T-helper 22 cell (primary cell): Measurements from ENCODE around the gene PFKFB2.
A peak's percentile ranks its signal among the peaks of the same experiment; 100 is the strongest.

Experiments
- DNase-seq: peaks from one replicate; pipeline ENCODE4 v3.0.0-alpha.2; 2020; ENCODE audit warnings: low read depth

Gene PFKFB2

DNA sequence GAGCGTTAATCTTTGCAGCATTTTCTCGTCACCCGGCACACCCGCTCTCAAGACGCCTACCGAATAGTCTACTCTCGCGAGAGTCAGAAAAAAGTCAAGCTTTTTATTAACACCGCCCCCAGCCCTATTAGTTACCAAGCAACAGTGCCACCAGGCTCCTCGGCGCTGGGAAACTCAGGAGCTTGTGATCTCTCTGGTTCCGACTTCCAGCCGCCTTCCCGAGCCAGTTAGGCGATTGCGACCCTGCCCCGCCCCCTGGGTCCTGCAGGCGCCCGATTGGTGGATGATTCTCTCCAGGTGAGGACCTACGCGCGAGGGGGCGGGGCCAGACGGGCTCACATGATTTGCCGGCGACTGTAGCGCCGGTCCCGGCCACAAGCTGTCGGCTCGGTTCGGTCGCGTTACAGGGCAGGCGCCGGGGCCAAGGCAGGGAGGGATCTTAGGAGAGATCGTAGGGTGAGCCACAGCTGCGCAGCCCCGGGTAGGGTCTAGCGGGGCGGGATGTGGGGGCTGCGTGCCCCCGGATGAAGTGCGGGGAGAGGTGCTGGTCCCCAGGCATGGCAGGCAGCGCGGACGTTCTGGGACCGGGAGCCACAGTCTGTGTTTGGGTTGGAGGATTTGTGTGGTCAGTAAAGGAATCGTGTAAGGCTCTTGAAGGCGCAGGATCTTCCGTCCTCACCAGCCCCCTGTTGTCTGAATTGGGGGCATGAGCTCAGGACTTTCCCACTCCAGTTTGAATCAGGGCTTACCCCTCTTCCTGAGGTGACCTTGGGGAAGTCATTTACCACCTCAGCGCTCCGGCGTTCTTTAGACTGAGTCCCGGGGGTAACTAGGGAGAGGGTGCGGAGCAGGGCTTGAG lies at the start of gene PFKFB2:
Gene PFKFB2, plus strand, starts transcription at position 365 of the 859 bp plus-strand sequence. CDS start 1,443 bp downstream, outside the sequence.
- DNase-seq, result peak; percentile 92

DNA sequence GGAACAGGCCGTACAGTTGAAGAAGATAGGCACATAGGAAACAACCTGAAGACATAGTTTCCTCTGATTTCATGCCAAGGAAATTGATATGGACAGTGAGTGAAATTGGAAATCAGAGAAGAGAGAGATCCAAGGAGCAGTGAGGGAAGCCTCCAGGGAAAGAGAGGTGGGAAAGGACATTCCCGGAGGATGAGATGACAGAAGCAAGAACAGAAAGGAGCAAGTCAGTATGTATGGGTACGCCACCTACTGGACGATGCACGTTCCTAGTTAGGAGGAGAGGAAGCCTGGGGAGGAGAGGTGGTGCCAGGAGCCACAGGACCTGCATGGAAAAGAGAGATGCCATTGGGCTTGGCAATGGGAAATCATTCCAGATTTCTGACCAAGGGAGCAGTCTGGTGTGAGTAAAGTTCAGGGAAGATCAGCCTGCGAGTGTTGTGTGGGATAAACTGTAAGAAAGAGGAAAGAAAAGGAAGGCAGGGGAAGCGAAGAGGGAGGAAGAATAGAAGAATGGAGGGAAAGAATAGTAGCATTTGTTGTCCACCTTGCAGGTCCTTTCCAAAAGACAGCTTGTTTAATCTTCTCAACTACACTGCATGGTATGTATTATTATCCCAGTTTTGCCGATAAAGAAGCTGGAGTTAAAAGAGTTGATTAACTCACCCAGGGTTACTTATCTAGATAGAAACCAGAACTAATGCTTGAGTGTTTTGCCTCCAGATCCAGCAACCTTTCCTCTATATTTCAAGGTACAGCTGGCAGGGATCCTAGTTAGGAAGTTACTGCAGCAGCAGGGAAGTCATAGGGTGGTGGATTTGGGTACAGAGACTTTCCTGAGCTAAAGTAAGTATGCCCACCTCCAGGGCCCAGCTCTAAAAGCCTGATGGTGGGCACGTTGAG lies 47.9 kb upstream of the PFKFB2 start:
- no peak for DNase-seq

DNA sequence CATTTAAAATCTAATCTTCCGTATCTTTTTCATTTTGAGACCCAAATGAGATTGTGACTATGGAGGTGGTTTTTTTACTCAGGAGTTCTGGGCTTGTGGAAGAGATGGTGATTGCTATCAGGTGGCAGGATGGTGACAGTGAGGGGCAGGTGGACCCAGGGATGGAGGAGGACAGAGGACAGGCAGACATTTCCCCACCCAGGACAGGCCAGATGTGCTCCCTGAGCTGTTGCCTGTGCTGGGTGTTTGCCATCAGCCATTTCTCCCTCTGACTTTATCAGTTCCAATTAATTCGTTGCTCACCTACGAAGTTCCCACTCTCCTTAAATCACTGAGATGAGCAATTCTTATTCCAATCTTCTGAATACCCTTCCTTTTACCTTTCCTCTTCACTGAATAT lies 47.0 kb upstream of the PFKFB2 start:
- no peak for DNase-seq

DNA sequence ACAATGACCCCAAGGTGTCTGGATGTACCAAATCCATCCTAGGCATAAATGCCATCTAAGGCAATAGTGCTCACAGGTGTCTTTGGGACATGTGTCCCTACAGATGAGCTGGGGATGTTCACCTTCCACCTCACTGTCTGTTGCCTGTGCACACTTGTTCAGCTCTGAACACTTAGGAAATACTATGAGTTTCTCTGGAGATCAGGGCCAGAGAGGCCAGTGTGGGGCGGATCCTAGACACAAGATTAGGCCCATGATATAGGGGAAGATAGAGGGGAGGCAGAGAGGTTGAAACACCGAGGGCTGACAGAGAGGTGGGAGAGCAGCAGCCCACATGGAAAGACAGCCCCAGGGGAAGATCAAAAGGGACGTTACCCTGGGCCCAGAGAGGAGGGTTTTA lies 46.2 kb upstream of the PFKFB2 start:
- DNase-seq, result no peak

DNA sequence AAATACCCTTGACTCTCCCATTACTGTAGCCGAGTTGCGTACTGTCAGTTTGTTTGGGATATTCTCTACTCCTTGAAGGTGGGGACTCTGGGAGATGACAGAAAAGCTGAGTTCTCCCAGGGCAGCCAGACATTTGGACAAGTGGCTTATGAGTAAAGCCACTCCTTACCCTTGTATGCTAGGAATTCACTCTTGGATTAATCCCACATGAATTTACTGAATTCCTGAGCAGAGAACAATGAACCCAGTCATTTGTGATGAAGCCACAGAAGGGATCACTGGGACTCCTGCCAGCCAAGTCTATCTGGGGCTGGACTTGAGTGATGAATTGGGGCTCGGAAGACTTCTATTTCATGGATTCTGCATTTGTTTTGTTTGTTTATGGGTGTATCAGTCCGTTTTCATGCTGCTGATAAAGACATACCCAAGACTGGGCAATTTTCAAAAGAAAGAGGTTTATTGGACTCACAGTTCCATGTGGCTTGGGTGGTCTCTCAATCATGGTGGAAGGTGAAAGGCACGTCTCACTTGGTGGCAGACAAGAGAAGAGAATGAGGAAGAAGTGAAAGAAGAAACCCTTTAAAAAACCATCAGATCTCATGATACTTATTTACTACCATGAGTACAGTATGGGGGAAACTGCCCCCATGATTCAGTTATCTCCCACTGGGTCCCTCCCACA lies 45.6 kb upstream of the PFKFB2 start:
- no peak for DNase-seq

DNA sequence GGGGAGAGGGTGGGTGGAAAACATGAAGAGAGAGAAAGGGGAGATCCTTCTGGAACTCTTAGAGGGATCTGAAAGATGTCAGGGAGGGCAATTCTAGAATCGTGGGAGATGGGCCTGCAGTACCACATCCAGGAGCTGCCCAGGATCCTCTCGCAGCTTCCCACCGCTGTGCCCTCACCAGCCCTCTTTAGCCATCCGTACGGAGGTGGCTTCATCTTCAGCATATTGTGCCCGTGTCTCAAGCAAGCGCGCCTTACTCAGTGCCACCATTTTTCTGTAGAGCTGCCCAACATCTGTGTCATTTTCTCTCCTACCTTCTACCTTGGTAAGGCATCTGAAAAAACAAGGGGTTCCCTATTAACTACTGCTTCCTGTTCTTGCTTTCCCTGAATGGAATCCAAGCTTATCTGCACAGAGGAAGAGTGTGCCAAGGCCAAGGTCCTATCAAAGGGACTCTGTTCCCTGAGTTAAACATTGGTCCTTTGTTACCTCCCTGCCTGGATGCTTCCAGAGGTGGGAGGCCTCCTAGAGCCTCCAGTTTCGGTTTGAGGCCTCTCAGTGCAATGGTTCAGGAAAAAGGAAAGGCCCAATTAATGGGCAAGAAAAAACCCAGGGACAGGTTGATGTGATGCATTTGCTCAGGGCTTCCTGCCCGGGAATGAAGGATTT lies 43.8 kb upstream of the PFKFB2 start:
- DNase-seq, result no peak

DNA sequence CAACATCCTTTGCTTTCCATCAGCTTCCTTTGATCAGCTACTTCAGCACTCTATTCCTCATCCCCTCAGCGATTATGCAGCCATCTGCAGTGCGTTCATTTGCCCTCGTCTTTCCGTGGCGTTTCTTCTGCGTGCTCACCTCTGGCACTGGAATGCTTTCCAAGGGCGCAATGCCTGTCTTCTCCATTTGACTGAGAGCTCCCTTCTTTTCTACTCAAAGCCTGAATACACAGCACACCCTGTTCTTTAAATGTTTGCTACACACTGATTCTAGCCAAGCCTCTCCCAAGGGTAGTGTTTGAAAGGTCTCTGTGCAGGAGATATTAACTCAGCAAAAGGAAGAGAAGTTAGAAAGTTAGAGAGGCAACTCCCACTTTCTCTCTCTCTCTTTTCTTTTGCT lies 43.1 kb upstream of the PFKFB2 start:
- no peak for DNase-seq

DNA sequence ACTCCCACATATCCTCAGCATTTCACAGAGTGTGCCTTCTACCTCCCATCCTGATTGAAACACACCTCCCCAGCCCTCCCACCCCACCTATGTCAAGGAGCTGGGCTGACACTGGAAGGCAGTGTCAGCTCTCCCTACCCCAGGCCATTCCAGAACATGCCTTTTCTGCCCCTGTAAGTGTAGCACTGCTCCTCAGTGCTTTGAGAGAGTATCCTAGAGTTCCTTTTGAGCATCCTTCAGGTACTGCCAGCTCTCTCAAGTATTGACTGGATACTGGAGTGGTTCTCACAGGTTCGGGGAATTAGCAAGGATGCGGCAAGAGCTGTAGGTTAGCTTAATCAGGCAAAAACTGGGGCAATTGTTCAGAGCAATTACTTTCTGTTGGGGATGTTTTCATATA lies 42.3 kb upstream of the PFKFB2 start:
- DNase-seq, result no peak

DNA sequence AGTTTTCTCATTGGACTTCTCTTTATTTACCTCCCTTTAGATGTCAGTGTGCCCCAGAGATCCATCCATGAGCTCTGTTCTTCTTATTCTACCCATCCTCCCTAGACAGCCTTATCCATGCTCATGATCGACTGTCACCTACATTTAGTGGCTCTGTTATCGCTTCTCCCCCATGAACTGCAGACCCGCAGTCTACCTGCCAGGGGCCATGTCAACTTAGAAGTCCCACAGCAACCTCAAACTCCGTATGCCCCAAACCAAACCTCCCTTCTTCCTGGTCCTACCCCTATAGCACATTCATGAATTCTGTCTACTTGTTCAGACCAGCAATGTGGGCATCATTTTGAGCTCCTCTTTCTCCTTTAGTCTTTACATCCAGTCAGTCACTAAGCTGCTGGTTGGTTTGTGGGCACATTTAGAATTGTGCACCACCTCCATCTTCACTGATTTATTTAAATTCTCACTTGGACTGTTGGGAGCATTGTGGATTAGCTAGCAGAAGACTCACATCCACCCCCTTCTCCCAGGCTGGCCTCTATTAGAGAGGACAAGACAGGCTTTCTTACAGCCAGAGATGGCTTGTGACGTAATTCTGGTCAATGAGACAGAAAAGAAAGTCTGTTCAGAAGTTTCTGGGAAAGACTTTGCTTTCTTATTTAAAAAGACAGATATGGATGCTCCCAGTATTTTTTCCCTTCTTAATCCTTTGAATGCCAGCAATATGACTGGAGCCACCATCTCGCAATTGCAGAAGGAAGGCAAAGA lies 39.6 kb upstream of the PFKFB2 start:
- no peak for DNase-seq

DNA sequence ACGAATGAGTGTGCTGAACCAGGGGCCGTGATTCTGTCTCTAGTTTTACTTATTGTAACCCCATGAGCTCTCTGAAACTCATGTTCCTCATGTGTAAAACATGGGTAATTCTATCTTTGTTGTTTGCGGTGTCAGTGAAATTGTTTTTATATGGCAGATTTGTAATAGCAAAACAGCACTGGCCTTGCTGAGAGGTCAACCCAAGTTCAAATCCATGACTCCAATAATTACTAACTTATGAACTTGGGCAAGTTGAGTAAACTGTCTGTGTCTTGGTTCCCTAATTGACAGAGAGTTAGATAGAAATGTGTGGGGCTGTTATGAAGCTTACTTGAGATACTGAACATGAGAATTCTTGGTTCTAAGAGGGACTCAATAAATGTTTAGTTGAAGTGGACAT lies 38.3 kb upstream of the PFKFB2 start:
- no peak for DNase-seq

DNA sequence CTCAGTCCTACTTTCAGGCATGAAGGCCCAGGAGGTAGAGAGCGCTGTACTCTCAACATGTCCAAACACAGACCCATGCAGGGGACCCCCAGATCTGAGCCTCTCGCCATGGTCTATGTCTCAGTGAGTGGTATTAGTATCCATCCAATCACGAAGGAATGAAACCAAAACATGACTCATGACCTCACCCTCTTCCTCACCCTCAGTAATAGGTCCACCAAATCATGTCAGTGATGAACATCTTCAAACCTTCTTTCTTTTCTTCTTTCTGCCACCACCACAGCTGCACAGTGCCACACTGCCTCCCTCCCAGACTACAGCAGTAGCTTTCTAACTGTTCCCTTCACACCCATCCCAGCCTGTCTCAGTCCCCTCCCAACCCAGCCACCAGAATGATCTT lies 37.3 kb upstream of the PFKFB2 start:
- no peak for DNase-seq

DNA sequence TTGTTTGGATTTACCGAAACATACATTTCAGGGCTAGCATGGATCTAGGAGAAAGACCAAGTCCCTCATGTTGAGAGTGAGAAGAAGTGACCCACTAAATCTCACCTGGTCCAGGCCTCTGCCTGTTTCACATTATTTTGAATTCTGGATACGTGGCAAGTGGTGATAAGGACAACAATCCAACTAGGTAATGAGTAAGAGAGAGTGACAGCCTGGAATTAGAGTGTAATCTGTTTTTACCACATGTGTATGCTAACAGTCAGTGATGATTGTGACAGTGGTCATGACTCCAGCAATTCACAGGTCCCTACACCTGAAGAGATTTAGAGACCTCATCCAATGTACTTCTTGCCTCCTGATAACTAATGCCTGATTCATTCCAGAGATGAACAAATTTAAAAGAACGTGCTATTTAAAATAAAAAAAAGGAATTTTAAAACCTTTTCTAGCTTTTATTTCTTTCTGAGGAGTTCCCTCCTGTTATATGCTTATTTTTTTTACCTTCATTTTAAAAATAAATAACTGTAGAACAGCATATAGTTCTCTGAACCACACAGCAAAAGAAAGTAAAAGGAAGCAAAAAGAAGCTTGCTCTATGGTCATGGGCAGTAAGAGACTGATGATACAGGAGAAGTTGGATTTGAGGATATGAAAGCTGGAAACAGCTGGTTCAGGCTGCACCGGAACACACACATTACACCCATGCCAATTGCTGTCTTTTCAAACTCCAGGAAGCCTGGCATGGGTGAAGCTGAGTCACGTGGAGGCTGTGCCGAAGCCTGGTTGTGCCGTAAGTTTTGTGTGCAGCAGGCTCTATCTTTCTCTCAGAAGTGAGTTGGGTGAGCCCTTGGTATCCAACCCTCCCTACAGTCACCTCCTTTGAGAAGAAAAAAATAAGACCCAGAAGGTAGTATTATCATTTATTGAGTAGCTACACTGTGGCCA lies 35.2 kb upstream of the PFKFB2 start:
- no peak for DNase-seq

DNA sequence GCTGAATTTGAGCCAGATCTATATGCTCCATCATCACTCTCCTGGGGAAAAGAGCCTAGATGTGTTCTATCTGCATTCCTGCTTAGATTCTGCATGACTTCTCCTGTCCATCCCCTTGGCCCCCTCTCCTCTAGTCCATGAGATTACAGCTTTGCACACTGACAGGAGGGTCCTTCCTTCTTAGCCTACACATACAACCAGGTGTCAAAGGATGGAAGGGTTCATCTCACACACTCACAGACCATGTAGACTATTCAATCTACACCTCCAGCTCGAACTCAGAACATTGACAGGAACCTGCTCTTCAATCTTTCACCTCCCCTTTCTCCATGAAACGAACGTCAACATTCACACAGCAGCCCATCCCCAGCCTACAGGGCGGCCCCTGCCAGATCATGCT lies 34.4 kb upstream of the PFKFB2 start:
- DNase-seq, result no peak

DNA sequence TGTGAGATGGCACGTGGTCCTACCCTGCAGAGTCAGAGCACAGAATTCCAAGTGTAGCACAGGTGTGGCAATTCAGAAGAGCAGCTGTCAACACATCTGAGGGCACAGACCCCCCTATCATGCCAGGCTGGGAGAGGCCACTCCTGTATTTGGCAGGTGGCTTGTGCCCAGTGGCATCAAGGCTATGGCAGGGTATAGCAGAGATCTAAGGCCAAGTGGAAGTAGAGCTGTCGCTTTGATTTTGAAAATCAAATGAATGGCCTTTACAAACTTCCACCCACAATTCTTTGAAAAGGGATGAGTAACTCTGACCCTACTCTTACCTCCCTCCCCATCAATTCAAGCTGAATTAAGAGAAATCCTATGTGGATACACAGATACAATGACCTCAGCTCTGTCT lies 33.9 kb upstream of the PFKFB2 start:
- no peak for DNase-seq

DNA sequence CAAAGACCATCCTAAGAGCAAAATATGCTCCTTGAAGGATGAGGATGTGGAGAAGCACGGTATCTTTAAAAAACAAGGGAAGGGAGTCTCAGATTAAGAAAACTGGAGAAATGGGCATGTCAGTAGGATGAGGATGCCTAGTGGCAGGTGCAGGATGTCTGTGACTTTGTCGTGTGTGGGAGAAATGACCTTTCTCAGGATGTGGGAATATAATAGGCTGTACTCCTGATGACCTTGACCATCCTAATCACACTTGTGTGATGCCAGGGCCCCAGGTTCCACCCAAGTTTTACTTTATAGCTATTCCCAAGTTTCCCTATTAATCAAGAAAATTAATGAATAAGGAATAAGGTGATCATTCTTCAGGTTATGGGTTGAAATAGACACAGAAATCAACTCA lies 33.4 kb upstream of the PFKFB2 start:
- no peak for DNase-seq

DNA sequence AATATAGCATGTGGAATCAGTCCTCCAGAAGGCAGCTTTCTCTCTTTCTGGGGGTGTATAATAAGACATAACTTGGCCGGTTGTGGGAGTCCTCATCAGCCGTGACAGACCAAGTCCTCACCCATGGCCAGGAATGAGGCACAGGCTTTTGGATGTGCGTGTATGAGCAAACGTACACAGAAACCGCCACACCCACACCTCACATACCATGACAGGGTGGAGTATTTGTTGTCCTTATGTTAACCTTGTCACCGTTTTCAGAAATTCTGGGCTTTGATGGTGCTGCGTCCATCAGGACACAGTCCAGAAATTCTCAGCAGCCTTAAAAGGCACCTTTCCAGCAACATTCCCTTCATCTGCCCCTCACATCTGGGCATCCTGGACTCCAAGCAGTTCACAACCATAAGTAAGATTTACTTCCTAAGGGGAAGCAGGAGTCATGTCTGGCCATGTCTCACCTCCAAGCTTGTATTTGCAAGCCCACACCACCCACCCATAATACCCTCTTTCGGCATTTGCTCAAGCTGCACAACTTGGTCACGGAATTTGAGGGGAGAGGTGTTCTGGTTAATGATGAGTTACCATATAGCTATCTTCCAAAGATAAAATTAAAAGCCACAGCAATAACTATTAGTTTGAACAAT lies 32.9 kb upstream of the PFKFB2 start:
- DNase-seq, result no peak

DNA sequence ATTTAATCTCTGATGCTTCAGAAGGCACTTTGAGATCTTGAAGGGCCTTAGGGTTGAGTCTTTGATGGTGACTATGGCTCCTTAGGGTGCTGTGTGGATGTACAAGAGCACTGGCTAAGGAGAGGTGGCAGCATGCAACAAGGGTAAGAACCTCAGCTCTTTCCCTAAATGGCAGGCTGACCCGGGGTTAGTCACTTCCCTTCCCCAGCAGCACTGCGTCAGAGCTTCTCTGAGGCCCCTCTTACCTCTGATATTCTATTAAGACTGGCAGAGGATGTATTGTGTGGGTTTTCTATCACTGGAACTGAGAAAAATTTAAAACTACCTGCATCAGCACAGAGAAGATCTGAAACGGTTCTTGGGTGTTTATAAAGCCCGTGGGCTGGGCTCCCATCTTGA lies 32.4 kb upstream of the PFKFB2 start:
- no peak for DNase-seq

DNA sequence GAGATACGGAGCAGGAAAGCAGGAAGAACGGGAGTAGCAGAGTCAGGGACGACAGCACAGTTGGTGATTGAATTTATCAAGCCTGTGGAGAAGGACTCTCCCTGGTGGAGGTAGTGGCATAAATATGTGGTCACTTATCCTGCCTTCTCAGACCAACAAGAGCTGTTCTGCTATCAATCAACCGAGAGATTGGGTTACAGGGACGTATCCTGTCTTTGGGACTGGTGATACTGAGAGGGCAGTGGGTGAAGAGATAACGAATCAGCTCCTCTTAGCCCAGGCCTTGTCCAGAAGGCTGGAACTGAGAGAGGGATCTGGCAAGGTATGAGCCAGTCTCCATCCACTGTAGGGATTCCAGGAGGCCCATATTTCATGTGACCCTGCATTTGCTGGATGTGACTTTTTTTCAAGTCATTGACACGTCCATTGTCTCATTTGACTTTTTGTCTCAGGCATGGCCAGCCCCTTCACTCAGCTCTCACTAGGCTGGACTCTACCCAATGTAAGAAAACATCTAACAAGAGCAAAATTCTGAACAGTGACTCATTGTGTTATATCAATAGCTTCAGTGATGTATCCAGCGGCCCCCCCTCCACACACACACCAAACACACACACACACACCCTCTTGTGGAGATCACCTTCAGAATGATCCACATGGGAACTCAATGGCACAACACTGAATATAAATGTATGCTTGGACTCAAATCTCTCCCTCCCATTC lies 31.8 kb upstream of the PFKFB2 start:
- no peak for DNase-seq
